K562 (cell line): ENCODE results near the gene TGFA. TPM values are rescaled to one million over a fixed set of nuclear protein-coding genes. Genes with fewer than 3 reads are reported as not detected.

Experiments
- ATAC-seq: fragments of 200-7000 bp; cut with Tn5 transposase; 3 replicates; pipeline ENCODE4 v1.9.1; 2020; ENCODE audit warnings: moderate library complexity
- BruUV-seq: library from RNA; stranded (reverse); fragments of 400-500 nt; replicated peaks from 2 replicates; lab custom pipeline; 2021; lab: Mats Ljungman, UMichigan
- CTCF ChIA-PET: fragments of 300-600 bp; formaldehyde crosslinking; extraction: SDS; loops from one replicate; lab custom pipeline; 2021; ENCODE audit warnings: low intra/inter-chr PET ratio; lab: Yijun Ruan, JAX
- POLR2A ChIA-PET: fragments of 300-600, 350-650 bp; sonication (Branson Sonifier 250); formaldehyde crosslinking; extraction: SDS; loops from one replicate; lab custom pipeline; 2021; ENCODE audit warnings: antibody characterized with exemption, inconsistent platforms; lab: Yijun Ruan, JAX
- DNase-seq, 4 experiments: peaks; one replicate each; pipeline versions ENCODE4 v3.0.0 to v3.0.0-alpha.2; 2011 to 2018; ENCODE audit warnings: low spot score in 3 of 4, mixed read lengths in 3 of 4; ENCODE audit errors: extremely low read depth in 1 of 4
- FAIRE-seq: peaks from 2 replicates; lab custom pipeline; 2011; peaks lifted over from hg19 to GRCh38; lab: Jason Lieb, UNC
- H2AFZ ChIP-seq: 2 replicates; pipeline ENCODE4 v1.6.0; 2011; ENCODE audit warnings: low read depth, low read length, control low read depth, inconsistent platforms
- H3K27ac ChIP-seq: fragments of 200-600 bp; 3 replicates; pipeline ENCODE4 v1.8.0; 2011; ENCODE audit warnings: low read depth, mild to moderate bottlenecking, control low read depth, inconsistent platforms, low read length, moderate library complexity, mixed read lengths; ENCODE audit errors: extremely low read depth
- H3K27me3 ChIP-seq, 2 experiments: fragments of 300-600 bp in 1 of 2; 2 replicates in 1 of 2; 3 replicates in 1 of 2; pipeline versions ENCODE4 v1.6.0 to v1.8.0; 2011; ENCODE audit warnings: inconsistent platforms in 2 of 2, low read length in 2 of 2, mild to moderate bottlenecking in 1 of 2, mixed read lengths in 1 of 2, moderate library complexity in 1 of 2; ENCODE audit not compliant: control insufficient read depth in 2 of 2, insufficient read depth in 2 of 2
- H3K36me3 ChIP-seq: fragments of 300-600 bp; 3 replicates; pipeline ENCODE4 v1.8.0; 2011; ENCODE audit warnings: mild to moderate bottlenecking, low read length, inconsistent platforms; ENCODE audit not compliant: control insufficient read depth, insufficient read depth
- H3K4me1 ChIP-seq, 2 experiments: fragments of 200-600 bp in 1 of 2; replicated peaks in 1 of 2; 2 replicates in 1 of 2; 3 replicates in 1 of 2; pipeline versions ENCODE4 v1.5.1 to v1.8.0; 2011; ENCODE audit warnings: inconsistent platforms in 2 of 2, low read length in 2 of 2, mild to moderate bottlenecking in 1 of 2, mixed read lengths in 1 of 2, moderate library complexity in 1 of 2; ENCODE audit not compliant: control insufficient read depth in 2 of 2, insufficient read depth in 2 of 2
- H3K4me2 ChIP-seq: 2 replicates; pipeline ENCODE4 v1.6.1; 2011; ENCODE audit warnings: low read length, control low read depth, inconsistent platforms, mixed read lengths; ENCODE audit not compliant: insufficient read depth
- H3K4me3 ChIP-seq: fragments of 200-600 bp; sonication (generic), shearing (Covaris generic); 2 replicates; pipeline ENCODE4 v1.5.1; 2016; ENCODE audit warnings: control low read depth, inconsistent platforms
- H3K79me2 ChIP-seq: fragments of 200-600 bp; 3 replicates; pipeline ENCODE4 v1.8.0; 2011; ENCODE audit warnings: low read length, inconsistent platforms; ENCODE audit not compliant: control insufficient read depth, insufficient read depth
- H3K9ac ChIP-seq, 2 experiments: 2 replicates each; pipeline versions ENCODE4 v1.6.0 to v1.6.1; 2011; ENCODE audit warnings: low read depth in 2 of 2, low read length in 2 of 2, control low read depth in 1 of 2, inconsistent platforms in 1 of 2, mild to moderate bottlenecking in 1 of 2, mixed read lengths in 1 of 2; ENCODE audit not compliant: insufficient read depth in 1 of 2
- H3K9me1 ChIP-seq: one replicate; pipeline ENCODE4 v1.6.0; 2011; ENCODE audit warnings: inconsistent platforms, mild to moderate bottlenecking, low read length, moderate library complexity; ENCODE audit not compliant: control insufficient read depth, insufficient read depth
- H3K9me3 ChIP-seq: replicated peaks from 2 replicates; pipeline ENCODE4 v1.5.1; 2011; ENCODE audit warnings: low read depth, low read length, inconsistent platforms; ENCODE audit not compliant: control insufficient read depth, insufficient read depth
- H4K20me1 ChIP-seq: replicated peaks from 2 replicates; pipeline ENCODE4 v1.6.1; 2011; ENCODE audit warnings: low read length, inconsistent platforms, mixed read lengths; ENCODE audit not compliant: control insufficient read depth, insufficient read depth
- CBX8 ChIP-seq: fragments of 200-600 bp; sonication (generic); IDR thresholded peaks from 2 replicates; pipeline ENCODE4 v1.6.1; 2012; ENCODE audit warnings: borderline replicate concordance, mixed run types, low read depth, mild to moderate bottlenecking, moderate library complexity, mixed read lengths, low read length, control low read depth, inconsistent platforms; ENCODE audit not compliant: poor library complexity, severe bottlenecking; ENCODE audit errors: extremely low read depth
- FOXK1 ChIP-seq: sonication (generic); formaldehyde crosslinking; IDR thresholded peaks from 2 replicates; pipeline ENCODE4 v1.8.0; 2022; ENCODE audit warnings: missing genetic modification reagents, mild to moderate bottlenecking, borderline replicate concordance
- HNRNPUL1 ChIP-seq: fragments of 200-400 bp; formaldehyde crosslinking; IDR thresholded peaks from 2 replicates; pipeline ENCODE4 v1.6.1; 2017; ENCODE audit warnings: low read length
- MAZ ChIP-seq, 2 experiments: fragments of 450-650 bp in 1 of 2; sonication (generic) in 1 of 2; formaldehyde crosslinking; IDR thresholded peaks in 1 of 2; conservative IDR thresholded peaks in 1 of 2; 2 replicates each; pipeline versions ENCODE4 v1.4.0 to v1.5.0; 2020; ENCODE audit warnings: mild to moderate bottlenecking in 1 of 2, missing genetic modification reagents in 1 of 2
- MCM7 ChIP-seq, 2 experiments: fragments of 450-650 bp; IDR thresholded peaks; 2 replicates each; pipeline ENCODE4 v1.6.1; 2016 to 2018
- NELFE ChIP-seq: IDR thresholded peaks from 2 replicates; pipeline ENCODE4 v1.6.1; 2011; ENCODE audit warnings: mild to moderate bottlenecking; ENCODE audit not compliant: insufficient read depth, insufficient read length
- PHB ChIP-seq: fragments of 250-450 bp; sonication (Bioruptor Pico); IDR thresholded peaks from 2 replicates; pipeline ENCODE4 v1.5.0; 2021
- RBBP5 ChIP-seq: fragments of 200-600 bp; sonication (generic); IDR thresholded peaks from 2 replicates; pipeline ENCODE4 v1.6.1; 2012; ENCODE audit warnings: borderline replicate concordance, mild to moderate bottlenecking, low read length, control low read depth, inconsistent platforms; ENCODE audit not compliant: insufficient read depth, poor library complexity, severe bottlenecking
- SFPQ ChIP-seq: fragments of 200-400 bp; formaldehyde crosslinking; IDR thresholded peaks from 2 replicates; pipeline ENCODE4 v1.6.1; 2017; ENCODE audit warnings: mild to moderate bottlenecking, low read depth, low read length, moderate library complexity
- ZNF124 ChIP-seq: sonication (generic); formaldehyde crosslinking; IDR thresholded peaks from 2 replicates; pipeline ENCODE4 v1.8.1; 2022; ENCODE audit warnings: missing genetic modification reagents
- ZNF133 ChIP-seq: fragments of 250-450 bp; sonication (Bioruptor Pico); IDR thresholded peaks from 2 replicates; pipeline ENCODE4 v1.4.0; 2020; ENCODE audit warnings: mild to moderate bottlenecking
- ZNF224 ChIP-seq: sonication (generic); formaldehyde crosslinking; IDR thresholded peaks from 2 replicates; pipeline ENCODE4 v1.8.0; 2022; ENCODE audit warnings: mild to moderate bottlenecking, missing genetic modification reagents
- ZNF445 ChIP-seq: fragments of 250-450 bp; sonication (Bioruptor Pico); IDR thresholded peaks from 2 replicates; pipeline ENCODE4 v1.4.0; 2020; ENCODE audit warnings: low read depth, mild to moderate bottlenecking, moderate library complexity
- WGBS: fragments of 100-300 bp; shearing (Covaris generic); methylation state at CpG from one replicate; pipeline ENCODE4 v1.1.6; 2016; ENCODE audit warnings: low coverage, mixed read lengths; ENCODE audit not compliant: insufficient coverage; ENCODE audit errors: missing lambda C conversion rate; 5-methylcytosine and 5-hydroxymethylcytosine counted together
- in situ Hi-C: fragments of 300-500 bp; cut with MboI; formaldehyde crosslinking; loops from 4 replicates; pipeline ENCODE4 v1.15.0; 2018; ENCODE audit warnings: inconsistent platforms, mixed read lengths
- intact Hi-C: fragments of 100-400 bp; cut with micrococcal nuclease; formaldehyde crosslinking; loops from 2 replicates; pipeline ENCODE4 v1.14.2; 2022
- polyA plus RNA-seq, 8 experiments: library from polyadenylated mRNA; depleted of rRNA in 4 of 8; stranded (reverse) in 5 of 8; unstranded in 3 of 8; fragments of >200 nt; fragmentation: Nextera tagmentation in 2 of 8; fragmentation: Illumina TruSeq in 1 of 8; extraction: Ambion mirVana in 2 of 8; extraction: Trizol in 1 of 8; gene quantifications; 2 replicates each; pipeline versions ENCODE4 v1.2.1 to v1.2.3, GENCODE V29; 2011 to 2014; ENCODE audit warnings: inconsistent platforms in 1 of 8, missing spikeins in 1 of 8
- total RNA-seq, 7 experiments: library from RNA; depleted of rRNA in 6 of 7; stranded (reverse); fragments of >200 nt in 6 of 7; fragmentation: Illumina TruSeq in 2 of 7; extraction: Trizol in 2 of 7; gene quantifications; 2 replicates each; pipeline versions ENCODE4 v1.2.1 to v1.2.3, GENCODE V29; 2011 to 2021; ENCODE audit warnings: low replicate concordance in 1 of 7
- TF ChIP-seq, protein P1 (sequence below): fragments of 250-450 bp; sonication (Bioruptor Pico); IDR thresholded peaks from 2 replicates; pipeline ENCODE4 v1.8.0; 2021; ENCODE audit warnings: mild to moderate bottlenecking, moderate library complexity
- TF ChIP-seq, protein P2 (sequence below): IDR thresholded peaks from 3 replicates; pipeline ENCODE4 v1.6.1; 2011; ENCODE audit warnings: borderline replicate concordance, mild to moderate bottlenecking, moderate library complexity; ENCODE audit not compliant: insufficient read length; ENCODE audit errors: extremely low read depth

The TGFA gene
- total and polyA plus RNA-seq, 9 of the 15 experiments (the other 6 are each of a cell fraction or from before 2014, with no cell fraction given), result not detected

- TF ChIP-seq, protein P1, sequence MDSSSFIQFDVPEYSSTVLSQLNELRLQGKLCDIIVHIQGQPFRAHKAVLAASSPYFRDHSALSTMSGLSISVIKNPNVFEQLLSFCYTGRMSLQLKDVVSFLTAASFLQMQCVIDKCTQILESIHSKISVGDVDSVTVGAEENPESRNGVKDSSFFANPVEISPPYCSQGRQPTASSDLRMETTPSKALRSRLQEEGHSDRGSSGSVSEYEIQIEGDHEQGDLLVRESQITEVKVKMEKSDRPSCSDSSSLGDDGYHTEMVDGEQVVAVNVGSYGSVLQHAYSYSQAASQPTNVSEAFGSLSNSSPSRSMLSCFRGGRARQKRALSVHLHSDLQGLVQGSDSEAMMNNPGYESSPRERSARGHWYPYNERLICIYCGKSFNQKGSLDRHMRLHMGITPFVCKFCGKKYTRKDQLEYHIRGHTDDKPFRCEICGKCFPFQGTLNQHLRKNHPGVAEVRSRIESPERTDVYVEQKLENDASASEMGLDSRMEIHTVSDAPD, result no peak
- no peak for TF ChIP-seq ZNF133
- TF ChIP-seq, all 486 proteins: peak for 0
Measured at GRCh38 chr2:70528929-70529328, 24.7 kb downstream of the TGFA start (continued).

GRCh38 chr2:70528276-70528675 is 25.4 kb downstream of the TGFA start:
- Histone ChIP-seq H3K79me2 (no peaks in the 10 kb centered on the region), H3K4me3 (no peak overlapping the region), H3K27ac (no peak overlapping the region), H3K9me1 (no peaks in the 10 kb centered on the region), H3K4me1 (no peaks in the 10 kb centered on the region), H3K4me2 (no peak overlapping the region), H3K9ac (no peak overlapping the region), H3K27me3 (peaks cover 2 to 27% of the 10 kb centered on the region in 2 experiments; a peak in 3 of 5 replicates), H2AFZ (no peak overlapping the region), H3K36me3 (no peaks in the 10 kb centered on the region), H4K20me1 (0 out of 2 replicates have a peak, but pooled peaks cover 4% of the 10 kb centered on the region), H3K9me3 (no peaks in the 10 kb centered on the region)
- no peak for DNase-seq
- ChIA-PET POLR2A (interaction anchor here (0.8 to 1.1 kb wide), 2 partner anchors 9 to 15 kb away, joined by 3 to 4 read pairs; no protein-coding TSS in a partner anchor), CTCF (no interaction called here)
- in situ Hi-C loops (no loop called here), intact Hi-C loops (no loop called here)
- no peak for FAIRE-seq
- WGBS, result 1% methylated on average over 7 of the region's 7 CpGs
- no peak for ATAC-seq
- no TSS peak for BruUV-seq
- TF ChIP-seq NELFE (no peak), RBBP5 (no peak), ZNF124 (CRISPR knock-in tag) (no peak), PHB (CRISPR knock-in tag) (no peak), SFPQ (no peak), FOXK1 (no peak), ZNF445 (CRISPR knock-in tag) (no peak), HNRNPUL1 (no peak), MAZ (CRISPR knock-in tag; conservative IDR thresholded peaks at IDR 0.05 in 1 of 2, IDR thresholded peaks at IDR 0.05 in 1 of 2) (no peak), MCM7 (IDR thresholded peaks at IDR 0.05) (no peak), ZNF224 (CRISPR knock-in tag) (no peak), CBX8 (no peak)
- TF ChIP-seq, protein P2, sequence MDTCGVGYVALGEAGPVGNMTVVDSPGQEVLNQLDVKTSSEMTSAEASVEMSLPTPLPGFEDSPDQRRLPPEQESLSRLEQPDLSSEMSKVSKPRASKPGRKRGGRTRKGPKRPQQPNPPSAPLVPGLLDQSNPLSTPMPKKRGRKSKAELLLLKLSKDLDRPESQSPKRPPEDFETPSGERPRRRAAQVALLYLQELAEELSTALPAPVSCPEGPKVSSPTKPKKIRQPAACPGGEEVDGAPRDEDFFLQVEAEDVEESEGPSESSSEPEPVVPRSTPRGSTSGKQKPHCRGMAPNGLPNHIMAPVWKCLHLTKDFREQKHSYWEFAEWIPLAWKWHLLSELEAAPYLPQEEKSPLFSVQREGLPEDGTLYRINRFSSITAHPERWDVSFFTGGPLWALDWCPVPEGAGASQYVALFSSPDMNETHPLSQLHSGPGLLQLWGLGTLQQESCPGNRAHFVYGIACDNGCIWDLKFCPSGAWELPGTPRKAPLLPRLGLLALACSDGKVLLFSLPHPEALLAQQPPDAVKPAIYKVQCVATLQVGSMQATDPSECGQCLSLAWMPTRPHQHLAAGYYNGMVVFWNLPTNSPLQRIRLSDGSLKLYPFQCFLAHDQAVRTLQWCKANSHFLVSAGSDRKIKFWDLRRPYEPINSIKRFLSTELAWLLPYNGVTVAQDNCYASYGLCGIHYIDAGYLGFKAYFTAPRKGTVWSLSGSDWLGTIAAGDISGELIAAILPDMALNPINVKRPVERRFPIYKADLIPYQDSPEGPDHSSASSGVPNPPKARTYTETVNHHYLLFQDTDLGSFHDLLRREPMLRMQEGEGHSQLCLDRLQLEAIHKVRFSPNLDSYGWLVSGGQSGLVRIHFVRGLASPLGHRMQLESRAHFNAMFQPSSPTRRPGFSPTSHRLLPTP, result no peak
